Measurements from ENCODE around the gene RFNG. TPM values are rescaled to one million over a fixed set of nuclear protein-coding genes. Genes with fewer than 3 reads are reported as not detected.

The RFNG gene
- total and polyA plus RNA-seq, 2 donors (not counting 1 experiment from before 2014, with no cell fraction given), result 30.1 to 44.5 TPM

DNA sequence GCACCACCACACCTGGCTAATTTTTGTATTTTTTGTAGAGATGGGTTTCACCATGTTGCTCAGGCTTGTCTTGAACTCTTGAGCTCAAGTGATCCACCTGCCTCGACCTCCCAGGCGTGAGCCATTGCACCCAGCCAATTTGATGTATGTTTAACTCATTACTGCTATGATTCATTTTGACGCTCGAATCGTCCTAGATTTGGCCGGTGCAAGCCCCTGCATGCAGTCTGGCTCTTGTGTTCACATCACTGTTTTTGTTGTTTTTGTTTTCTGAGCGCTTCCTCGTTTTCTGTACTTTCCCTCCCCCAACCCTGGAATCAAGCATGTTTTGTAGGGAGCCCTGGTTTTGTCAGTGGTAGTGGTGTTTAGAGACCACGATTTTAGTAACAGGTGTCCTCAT lies 21.8 kb upstream of the RFNG start:
- Histone ChIP-seq H3K4me3 (ENCODE audit: control extremely low read depth in 1 of 5, extremely low read depth in 1 of 5, insufficient read depth in 1 of 5, low read depth in 2 of 5, low read length in 4 of 5) (no peak overlapping the region), H3K36me3 (replicated peaks in 1 of 2; ENCODE audit: control extremely low read depth in 1 of 2, control insufficient read depth in 1 of 2, extremely low read depth in 1 of 2, insufficient read depth in 2 of 2, low read length in 1 of 2) (no peaks in the 10 kb centered on the region), H3K4me2 (replicated peaks; ENCODE audit: low read depth, low read length, poor library complexity, severe bottlenecking) (no peak overlapping the region), H3K9me3 (ENCODE audit: control extremely low read depth in 1 of 3, control insufficient read depth in 2 of 3, insufficient read depth in 1 of 3, low read length in 2 of 3) (no peaks in the 10 kb centered on the region), H3K9ac (ENCODE audit: low read length) (no peak overlapping the region), H4K20me1 (ENCODE audit: control insufficient read depth, insufficient read depth, low read length, poor library complexity, severe bottlenecking) (no peaks in the 10 kb centered on the region), H3K27me3 (replicated peaks in 1 of 4; ENCODE audit: control extremely low read depth in 1 of 4, control insufficient read depth in 3 of 4, insufficient read depth in 4 of 4, low read length in 3 of 4) (no peaks in the 10 kb centered on the region), H2AFZ (ENCODE audit: insufficient read depth, low read depth, low read length, poor library complexity, severe bottlenecking) (no peak overlapping the region), H3K79me2 (ENCODE audit: control insufficient read depth, insufficient read depth, low read length) (no peaks in the 10 kb centered on the region), H3K4me1 (ENCODE audit: control insufficient read depth in 2 of 2, insufficient read depth in 2 of 2, low read length in 2 of 2) (no peaks in the 10 kb centered on the region), H3K27ac (ENCODE audit: low read length in 2 of 2) (no peak overlapping the region)
- intact Hi-C loops (cut with micrococcal nuclease), result no loop called here
- POLR2A ChIA-PET, result no interaction called here
- TF ChIP-seq, protein P1, sequence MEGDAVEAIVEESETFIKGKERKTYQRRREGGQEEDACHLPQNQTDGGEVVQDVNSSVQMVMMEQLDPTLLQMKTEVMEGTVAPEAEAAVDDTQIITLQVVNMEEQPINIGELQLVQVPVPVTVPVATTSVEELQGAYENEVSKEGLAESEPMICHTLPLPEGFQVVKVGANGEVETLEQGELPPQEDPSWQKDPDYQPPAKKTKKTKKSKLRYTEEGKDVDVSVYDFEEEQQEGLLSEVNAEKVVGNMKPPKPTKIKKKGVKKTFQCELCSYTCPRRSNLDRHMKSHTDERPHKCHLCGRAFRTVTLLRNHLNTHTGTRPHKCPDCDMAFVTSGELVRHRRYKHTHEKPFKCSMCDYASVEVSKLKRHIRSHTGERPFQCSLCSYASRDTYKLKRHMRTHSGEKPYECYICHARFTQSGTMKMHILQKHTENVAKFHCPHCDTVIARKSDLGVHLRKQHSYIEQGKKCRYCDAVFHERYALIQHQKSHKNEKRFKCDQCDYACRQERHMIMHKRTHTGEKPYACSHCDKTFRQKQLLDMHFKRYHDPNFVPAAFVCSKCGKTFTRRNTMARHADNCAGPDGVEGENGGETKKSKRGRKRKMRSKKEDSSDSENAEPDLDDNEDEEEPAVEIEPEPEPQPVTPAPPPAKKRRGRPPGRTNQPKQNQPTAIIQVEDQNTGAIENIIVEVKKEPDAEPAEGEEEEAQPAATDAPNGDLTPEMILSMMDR (IDR thresholded peaks at IDR 0.05), result no peak
- no peak for TF ChIP-seq EZH2 (IDR thresholded peaks at IDR 0.05; ENCODE audit: borderline replicate concordance, insufficient read depth, low read depth, low read length, poor library complexity, severe bottlenecking)
- no peak for ATAC-seq (ENCODE audit: low read depth)
- Mint-ChIP-seq H3K4me3 (no peak overlapping the region), H3K9me3 (ENCODE audit: insufficient read depth) (no peaks in the 10 kb centered on the region), H3K27ac (no peak overlapping the region), H3K27me3 (no peaks in the 10 kb centered on the region), H3K4me1 (no peaks in the 10 kb centered on the region)
- CTCF ChIA-PET, result no interaction called here
- 89% methylated on average over 3 of the region's 9 CpGs for WGBS (ENCODE audit: insufficient coverage)
- DNase-seq, result no peak

DNA sequence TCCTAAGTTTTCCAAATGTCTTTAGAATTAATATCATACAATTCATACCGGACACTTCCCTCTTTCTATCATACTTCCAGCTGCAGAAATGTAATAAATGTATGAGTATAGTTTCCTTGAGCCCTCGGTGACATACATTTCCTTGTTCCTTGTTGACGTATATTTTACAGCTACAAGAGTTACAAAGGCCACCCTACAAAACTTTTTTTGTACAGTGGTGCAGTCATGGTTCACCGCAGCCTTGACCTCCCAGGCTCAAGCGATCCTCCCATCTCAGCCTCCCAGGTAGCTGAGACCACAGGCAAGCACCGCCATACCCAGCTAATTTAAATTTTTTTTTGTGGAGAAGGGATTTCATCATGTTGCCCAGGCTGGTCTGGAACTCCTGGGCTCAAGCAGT lies 21.2 kb upstream of the RFNG start:
- Histone ChIP-seq H3K27ac (ENCODE audit: low read length in 2 of 2) (no peak overlapping the region), H3K9me3 (ENCODE audit: control extremely low read depth in 1 of 3, control insufficient read depth in 2 of 3, insufficient read depth in 1 of 3, low read length in 2 of 3) (no peaks in the 10 kb centered on the region), H3K4me3 (ENCODE audit: control extremely low read depth in 1 of 5, extremely low read depth in 1 of 5, insufficient read depth in 1 of 5, low read depth in 2 of 5, low read length in 4 of 5) (no peak overlapping the region), H3K79me2 (ENCODE audit: control insufficient read depth, insufficient read depth, low read length) (no peaks in the 10 kb centered on the region), H3K36me3 (replicated peaks in 1 of 2; ENCODE audit: control extremely low read depth in 1 of 2, control insufficient read depth in 1 of 2, extremely low read depth in 1 of 2, insufficient read depth in 2 of 2, low read length in 1 of 2) (no peaks in the 10 kb centered on the region), H3K27me3 (replicated peaks in 1 of 4; ENCODE audit: control extremely low read depth in 1 of 4, control insufficient read depth in 3 of 4, insufficient read depth in 4 of 4, low read length in 3 of 4) (no peaks in the 10 kb centered on the region), H4K20me1 (ENCODE audit: control insufficient read depth, insufficient read depth, low read length, poor library complexity, severe bottlenecking) (no peaks in the 10 kb centered on the region), H3K9ac (ENCODE audit: low read length) (no peak overlapping the region), H2AFZ (ENCODE audit: insufficient read depth, low read depth, low read length, poor library complexity, severe bottlenecking) (no peak overlapping the region), H3K4me2 (replicated peaks; ENCODE audit: low read depth, low read length, poor library complexity, severe bottlenecking) (no peak overlapping the region), H3K4me1 (ENCODE audit: control insufficient read depth in 2 of 2, insufficient read depth in 2 of 2, low read length in 2 of 2) (no peaks in the 10 kb centered on the region)
- Mint-ChIP-seq H3K4me1 (no peaks in the 10 kb centered on the region), H3K27me3 (no peaks in the 10 kb centered on the region), H3K4me3 (no peak overlapping the region), H3K9me3 (ENCODE audit: insufficient read depth) (no peaks in the 10 kb centered on the region), H3K27ac (no peak overlapping the region)
- ATAC-seq (ENCODE audit: low read depth) (no peak), DNase-seq (no peak)
- no peak for TF ChIP-seq EZH2 (IDR thresholded peaks at IDR 0.05; ENCODE audit: borderline replicate concordance, insufficient read depth, low read depth, low read length, poor library complexity, severe bottlenecking)
- TF ChIP-seq, protein P1 (IDR thresholded peaks at IDR 0.05), result no peak
- ChIA-PET POLR2A (no interaction called here), CTCF (no interaction called here)
- intact Hi-C loops (cut with micrococcal nuclease), result no loop called here
- WGBS (ENCODE audit: insufficient coverage), result no CpG with 5 or more reads among the region's 6 CpGs
